Neural progenitor cell (in vitro differentiated cells): ENCODE data around the gene MGAT4A. TPM values are rescaled to one million over a fixed set of nuclear protein-coding genes. Genes with fewer than 3 reads are reported as not detected.
A peak's percentile ranks its signal among the peaks of the same experiment; 100 is the strongest.
"Not testable (repeated sequence)": the region's sequence is repeated elsewhere in the genome, so short reads cannot be mapped to it uniquely, and the experiment has no call there.

Source experiments
- DNase-seq: peaks from one replicate; pipeline ENCODE4 v3.0.0-alpha.2; 2016; ENCODE audit warnings: low spot score
- H2AFZ ChIP-seq: fragments of 200-600 bp; sonication (generic); replicated peaks from 2 replicates; pipeline ENCODE4 v1.6.1; 2016; ENCODE audit warnings: antibody characterized with exemption
- H3F3A ChIP-seq: fragments of 200-600 bp; sonication (generic); 2 replicates; pipeline ENCODE4 v1.6.1; 2016; ENCODE audit warnings: antibody characterized with exemption, low read depth
- H3K27ac ChIP-seq: fragments of 200-600 bp; sonication (generic); 2 replicates; pipeline ENCODE4 v1.5.1; 2016; ENCODE audit warnings: mild to moderate bottlenecking
- H3K27me3 ChIP-seq: fragments of 200-600 bp; sonication (generic); 2 replicates; pipeline ENCODE4 v1.6.1; 2016; ENCODE audit warnings: mild to moderate bottlenecking, moderate library complexity
- H3K36me3 ChIP-seq: fragments of 200-600 bp; sonication (generic); 2 replicates; pipeline ENCODE4 v1.5.1; 2016
- H3K4me1 ChIP-seq: fragments of 200-600 bp; sonication (generic); 2 replicates; pipeline ENCODE4 v1.6.1; 2016; ENCODE audit warnings: mixed run types
- H3K4me2 ChIP-seq: fragments of 200-600 bp; sonication (generic); 2 replicates; pipeline ENCODE4 v1.6.1; 2016
- H3K4me3 ChIP-seq: fragments of 200-600 bp; sonication (generic); 2 replicates; pipeline ENCODE4 v1.5.1; 2016
- H3K79me2 ChIP-seq: fragments of 200-600 bp; sonication (generic); 2 replicates; pipeline ENCODE4 v1.6.1; 2016; ENCODE audit warnings: low read depth
- H3K9ac ChIP-seq: fragments of 200-600 bp; sonication (generic); 2 replicates; pipeline ENCODE4 v1.6.1; 2016
- H3K9me3 ChIP-seq: fragments of 200-600 bp; sonication (generic); 2 replicates; pipeline ENCODE4 v1.5.1; 2016; ENCODE audit warnings: low read depth
- H4K20me1 ChIP-seq: fragments of 200-600 bp; sonication (generic); 2 replicates; pipeline ENCODE4 v1.6.1; 2016; ENCODE audit warnings: low read depth
- H3K27ac Mint-ChIP-seq: 3 replicates; pipeline ENCODE4 v1.8.0; 2021; ENCODE audit warnings: mixed read lengths
- H3K27me3 Mint-ChIP-seq: 2 replicates; pipeline ENCODE4 v1.8.0; 2022; ENCODE audit warnings: low read depth, mild to moderate bottlenecking, inconsistent platforms, moderate library complexity, mixed read lengths; ENCODE audit not compliant: insufficient read depth
- H3K36me3 Mint-ChIP-seq: 3 replicates; pipeline ENCODE4 v1.8.0; 2021; ENCODE audit warnings: mixed read lengths
- H3K4me1 Mint-ChIP-seq: 3 replicates; pipeline ENCODE4 v1.8.0; 2021; ENCODE audit warnings: mixed read lengths
- H3K4me3 Mint-ChIP-seq: 3 replicates; pipeline ENCODE4 v1.8.0; 2021; ENCODE audit warnings: mild to moderate bottlenecking, moderate library complexity, mixed read lengths
- H3K9me3 Mint-ChIP-seq: 3 replicates; pipeline ENCODE4 v1.8.0; 2020; ENCODE audit warnings: mixed read lengths
- CTCF ChIP-seq: fragments of 200-600 bp; sonication (generic); IDR thresholded peaks from 2 replicates; pipeline ENCODE4 v1.5.1; 2017; ENCODE audit warnings: antibody characterized with exemption, mild to moderate bottlenecking
- EZH2 ChIP-seq: fragments of 200-600 bp; sonication (generic); IDR thresholded peaks from 2 replicates; pipeline ENCODE4 v1.6.1; 2017; ENCODE audit warnings: antibody characterized with exemption, mild to moderate bottlenecking, moderate library complexity
- EZH2phosphoT487 ChIP-seq: fragments of 200-600 bp; sonication (generic); IDR thresholded peaks from 2 replicates; pipeline ENCODE4 v1.6.1; 2017; ENCODE audit warnings: antibody characterized with exemption
- total RNA-seq: library from RNA; depleted of rRNA; stranded (reverse); fragments of >200 nt; gene quantifications from 2 replicates; pipeline ENCODE4 v1.2.3, GENCODE V29; 2015; ENCODE audit warnings: low replicate concordance

MGAT4A gene
- total RNA-seq, 1 donor from 2014 or later, result 8.0 TPM

GRCh38 chr2:98664323-98664722 lies 66.6 kb downstream of the MGAT4A start:
- Histone ChIP-seq H3K36me3 (no peaks in the 10 kb centered on the region), H3K79me2 (no peaks in the 10 kb centered on the region), H3K9me3 (no peaks in the 10 kb centered on the region), H3K4me3 (no peak overlapping the region), H3K4me2 (no peak overlapping the region), H3K27ac (no peak overlapping the region), H3K9ac (no peak overlapping the region), H3K27me3 (no peaks in the 10 kb centered on the region), H4K20me1 (no peaks in the 10 kb centered on the region), H3K4me1 (no peaks in the 10 kb centered on the region), H3F3A (no peaks in the 10 kb centered on the region), H2AFZ (no peak overlapping the region)
- Mint-ChIP-seq H3K4me1 (no peaks in the 10 kb centered on the region), H3K36me3 (peaks cover 4% of the 10 kb centered on the region), H3K4me3 (no peak overlapping the region), H3K9me3 (peaks cover 7% of the 10 kb centered on the region), H3K27me3 (no peaks in the 10 kb centered on the region), H3K27ac (no peak overlapping the region)
- DNase-seq, result no peak
- TF ChIP-seq EZH2phosphoT487, result no peak
- no peak for TF ChIP-seq EZH2
- TF ChIP-seq CTCF, result no peak

- H3K79me2 ChIP-seq, result no peaks in the 10 kb centered on the region
- Mint-ChIP-seq H3K9me3 (peaks cover 7% of the 10 kb centered on the region), H3K27me3 (no peaks in the 10 kb centered on the region), H3K4me3 (no peak overlapping the region), H3K36me3 (peaks cover 3% of the 10 kb centered on the region), H3K27ac (peak overlapping the region; percentile 25), H3K4me1 (no peaks in the 10 kb centered on the region)
- no peak overlapping the region for H3K4me3 ChIP-seq
- no peak overlapping the region for H2AFZ ChIP-seq
- H3K27me3 ChIP-seq, result no peaks in the 10 kb centered on the region
- no peaks in the 10 kb centered on the region for H4K20me1 ChIP-seq
- no peaks in the 10 kb centered on the region for H3F3A ChIP-seq
- H3K4me2 ChIP-seq, result no peak overlapping the region
- no peak for TF ChIP-seq CTCF
- no peak for DNase-seq
- no peak overlapping the region for H3K9ac ChIP-seq
- no peak overlapping the region for H3K27ac ChIP-seq
- no peaks in the 10 kb centered on the region for H3K4me1 ChIP-seq
- H3K36me3 ChIP-seq, result no peaks in the 10 kb centered on the region
- H3K9me3 ChIP-seq, result no peaks in the 10 kb centered on the region
These were observed 67.3 kb downstream of the MGAT4A start for GRCh38 chr2:98663511-98664090.

- H4K20me1 ChIP-seq, H3K4me3 ChIP-seq, H3K4me3 Mint-ChIP-seq, H3K36me3 ChIP-seq, H3K27me3 ChIP-seq, H3K9ac ChIP-seq, H3K4me1 Mint-ChIP-seq, H3K36me3 Mint-ChIP-seq, H3K4me2 ChIP-seq, H3K27me3 Mint-ChIP-seq, DNase-seq, H3K27ac ChIP-seq, H3K4me1 ChIP-seq, H3K27ac Mint-ChIP-seq, H3K9me3 Mint-ChIP-seq, H3K9me3 ChIP-seq, H2AFZ ChIP-seq, H3F3A ChIP-seq, H3K79me2 ChIP-seq: not testable (repeated sequence)
These were observed 71.5 kb downstream of the MGAT4A start for GRCh38 chr2:98659491-98659840.

- Histone ChIP-seq H2AFZ (no peak overlapping the region), H3K27me3 (no peaks in the 10 kb centered on the region), H3K27ac (no peak overlapping the region), H3K4me2 (no peak overlapping the region), H4K20me1 (no peaks in the 10 kb centered on the region), H3F3A (no peaks in the 10 kb centered on the region), H3K79me2 (no peaks in the 10 kb centered on the region), H3K9ac (no peak overlapping the region), H3K36me3 (no peaks in the 10 kb centered on the region), H3K9me3 (no peaks in the 10 kb centered on the region), H3K4me3 (no peak overlapping the region), H3K4me1 (no peaks in the 10 kb centered on the region)
- peaks cover 7% of the 10 kb centered on the region for H3K9me3 Mint-ChIP-seq
- H3K27ac Mint-ChIP-seq, result no peak overlapping the region
- peaks cover 5% of the 10 kb centered on the region for H3K4me1 Mint-ChIP-seq
- no peaks in the 10 kb centered on the region for H3K27me3 Mint-ChIP-seq
- no peaks in the 10 kb centered on the region for H3K36me3 Mint-ChIP-seq
- no peak for TF ChIP-seq CTCF
- TF ChIP-seq EZH2, result no peak
- no peak for TF ChIP-seq EZH2phosphoT487
- no peak overlapping the region for H3K4me3 Mint-ChIP-seq
- DNase-seq, result no peak
These were observed 72.0 kb downstream of the MGAT4A start for GRCh38 chr2:98658816-98659490.
